GM23338 (cell line): ENCODE data around the gene ADCY6.
A peak's percentile ranks its signal among the peaks of the same experiment; 100 is the strongest.

Source experiments
- CREB1 ChIP-seq: fragments of 250-450 bp; sonication (Bioruptor Pico); IDR thresholded peaks from 2 replicates; pipeline ENCODE4 v1.5.0; 2020; ENCODE audit warnings: low read depth, mild to moderate bottlenecking, moderate library complexity
- CTCF ChIP-seq, 2 experiments: fragments of 200-600 bp in 1 of 2; sonication (generic) in 1 of 2; conservative IDR thresholded peaks; 2 replicates each; pipeline versions ENCODE4 v1.5.1 to v1.6.1; 2016 to 2017; ENCODE audit warnings: antibody characterized with exemption in 2 of 2, low read depth in 2 of 2, mild to moderate bottlenecking in 2 of 2, moderate library complexity in 1 of 2
- ETS1 ChIP-seq: IDR thresholded peaks from 2 replicates; pipeline ENCODE4 v1.6.1; 2016; ENCODE audit warnings: antibody characterized with exemption
- EZH2 ChIP-seq: fragments of 200-600 bp; sonication (generic); IDR thresholded peaks from one replicate; pipeline ENCODE4 v1.8.0; 2017; ENCODE audit warnings: antibody characterized with exemption, mild to moderate bottlenecking, low read depth; ENCODE audit not compliant: unreplicated experiment
- JUNB ChIP-seq: IDR thresholded peaks from one replicate; pipeline ENCODE4 v1.6.1; 2016; ENCODE audit warnings: antibody characterized with exemption; ENCODE audit not compliant: unreplicated experiment
- POLR2AphosphoS5 ChIP-seq: IDR thresholded peaks from 2 replicates; pipeline ENCODE4 v1.6.1; 2016; ENCODE audit warnings: antibody characterized with exemption, low read depth
- REST ChIP-seq: IDR thresholded peaks from one replicate; pipeline ENCODE4 v1.6.1; 2018; ENCODE audit warnings: antibody characterized with exemption; ENCODE audit not compliant: unreplicated experiment
- ZNF114 ChIP-seq: fragments of 250-450 bp; sonication (Bioruptor Pico); IDR thresholded peaks from 2 replicates; pipeline ENCODE4 v1.5.0; 2020; ENCODE audit warnings: mild to moderate bottlenecking, moderate library complexity

- peak; percentile 69 to 86 for TF ChIP-seq CTCF (conservative IDR thresholded peaks at IDR 0.05; ENCODE audit: low read depth in 2 of 2)
- TF ChIP-seq ETS1 = no peak
- TF ChIP-seq JUNB = no peak
- TF ChIP-seq EZH2 = no peak
- TF ChIP-seq CREB1 (CRISPR knock-in tag) = 0 out of 2 replicates have a peak, but pooled peaks have one; percentile 5
- TF ChIP-seq POLR2AphosphoS5 = no peak
- TF ChIP-seq REST = no peak
- no peak for TF ChIP-seq ZNF114 (CRISPR knock-in tag)
These were observed 25.6 kb upstream of the ADCY6 start for GRCh38 chr12:48814262-48815125.
